GM12872 (cell line): ENCODE results near the gene PACRG.

Experiments
- CTCF ChIP-seq: IDR thresholded peaks from 3 replicates; pipeline ENCODE4 v1.5.1; 2011; ENCODE audit warnings: low read depth, mild to moderate bottlenecking, low read length, moderate library complexity; ENCODE audit not compliant: insufficient read depth

The PACRG gene

GRCh38 chr6:162906479-162906878 lies 178.7 kb downstream of the PACRG start:
- TF ChIP-seq CTCF: no peak

GRCh38 chr6:162907876-162908481 lies 180.2 kb downstream of the PACRG start:
- peak; percentile 35; the same call in 1 of the 3 replicates for TF ChIP-seq CTCF

GRCh38 chr6:162913206-162913605 lies 185.4 kb downstream of the PACRG start:
- no peak for TF ChIP-seq CTCF

- no peak for TF ChIP-seq CTCF
These were observed 189.7 kb downstream of the PACRG start for GRCh38 chr6:162917506-162917905.

GRCh38 chr6:162921062-162921461 lies 193.3 kb downstream of the PACRG start:
- no peak for TF ChIP-seq CTCF

- TF ChIP-seq CTCF: no peak
These were observed 193.8 kb downstream of the PACRG start for GRCh38 chr6:162921510-162922040.

GRCh38 chr6:162922563-162923166 lies 194.9 kb downstream of the PACRG start:
- TF ChIP-seq CTCF: no peak
